ENCODE data around the gene CDH5. TPM values are rescaled to one million over a fixed set of nuclear protein-coding genes. Genes with fewer than 3 reads are reported as not detected.

The CDH5 gene
- total and polyA plus RNA-seq, 4 donors = 5.5 to 21.9 (median 17.5) TPM

DNA sequence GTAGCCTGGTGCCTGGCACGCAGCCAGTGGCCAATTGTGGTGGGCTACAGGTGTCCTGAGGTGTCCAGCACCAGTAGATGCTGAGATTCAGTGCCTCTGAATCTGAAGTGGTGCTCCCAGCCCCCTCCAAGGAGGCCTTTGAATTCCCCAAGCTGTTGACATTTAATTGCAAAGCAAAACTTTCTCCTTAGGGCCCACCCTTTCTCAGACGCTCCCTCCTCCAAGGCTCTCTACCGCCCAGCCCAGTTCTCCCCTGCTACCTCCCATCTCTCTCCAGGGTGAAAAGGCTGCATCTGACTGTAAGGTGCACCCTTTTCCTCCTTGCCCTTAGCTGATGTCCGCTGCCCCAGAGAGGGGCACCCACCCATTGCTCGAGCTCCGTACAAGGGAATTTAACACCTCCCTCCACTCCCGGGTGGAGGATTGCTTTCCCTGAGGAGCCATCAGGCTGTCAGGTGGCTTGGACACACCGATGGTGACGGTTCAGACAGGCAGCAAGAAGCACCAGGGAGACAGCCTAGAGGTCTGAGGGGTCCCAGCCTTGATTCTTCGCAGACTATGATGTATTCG is 62.3 kb downstream of the CDH5 start (continued):
- TF ChIP-seq ATF3 (IDR thresholded peaks at IDR 0.05) (no peak), HNF4A (conservative IDR thresholded peaks at IDR 0.05) (no peak), CTCF (IDR thresholded peaks at IDR 0.05; ENCODE audit: low read depth, low read length, missing input control) (no peak), GABPA (IDR thresholded peaks at IDR 0.05 in 1 of 2, conservative IDR thresholded peaks at IDR 0.05 in 1 of 2) (no peak)

GRCh38 chr16:66429290-66429962 is 62.9 kb downstream of the CDH5 start:
- WGBS = 47% methylated on average over 9 of the region's 9 CpGs
- DNase-seq (ENCODE audit: low spot score) = no peak
- Histone ChIP-seq H3K4me1 (ENCODE audit: control insufficient read depth in 4 of 4, insufficient read depth in 4 of 4, low read length in 3 of 4) (peaks cover 0 to 14% (median 9%) of the 10 kb centered on the region in 4 donors), H3K4me3 (ENCODE audit: low read depth in 1 of 3, low read length in 3 of 3) (no peak overlapping the region), H3K9ac (ENCODE audit: low read depth in 1 of 2, low read length in 2 of 2) (no peak overlapping the region), H3K27me3 (ENCODE audit: control insufficient read depth in 4 of 4, insufficient read depth in 4 of 4, low read length in 3 of 4) (peaks cover 4 to 8% (median 6%) of the 10 kb centered on the region in 4 donors), H3K9me3 (ENCODE audit: control insufficient read depth in 4 of 4, low read length in 3 of 4) (no peaks in the 10 kb centered on the region), H3K36me3 (ENCODE audit: control insufficient read depth in 4 of 4, insufficient read depth in 3 of 4, low read depth in 1 of 4, low read length in 3 of 4) (no peaks in the 10 kb centered on the region), H3K27ac (ENCODE audit: low read depth in 1 of 2, low read length in 2 of 2) (no peak overlapping the region)
- TF ChIP-seq YY1 (IDR thresholded peaks at IDR 0.05) (no peak), HNF4G (IDR thresholded peaks at IDR 0.05) (no peak), ATF3 (IDR thresholded peaks at IDR 0.05) (no peak), RXRA (IDR thresholded peaks at IDR 0.05) (no peak), SP1 (IDR thresholded peaks at IDR 0.05) (no peak), JUND (IDR thresholded peaks at IDR 0.05) (no peak), HNF4A (conservative IDR thresholded peaks at IDR 0.05) (no peak), ZBTB33 (IDR thresholded peaks at IDR 0.05) (no peak), CTCF (IDR thresholded peaks at IDR 0.05; ENCODE audit: low read depth, low read length, missing input control) (no peak), GABPA (IDR thresholded peaks at IDR 0.05 in 1 of 2, conservative IDR thresholded peaks at IDR 0.05 in 1 of 2) (no peak), FOXA1 (IDR thresholded peaks at IDR 0.05) (no peak), RAD21 (IDR thresholded peaks at IDR 0.05) (no peak), EGR1 (IDR thresholded peaks at IDR 0.05; ENCODE audit: low read depth in 2 of 2) (no peak), TAF1 (conservative IDR thresholded peaks at IDR 0.05) (no peak), NR2F2 (IDR thresholded peaks at IDR 0.05) (no peak)
- TF ChIP-seq, protein P1, sequence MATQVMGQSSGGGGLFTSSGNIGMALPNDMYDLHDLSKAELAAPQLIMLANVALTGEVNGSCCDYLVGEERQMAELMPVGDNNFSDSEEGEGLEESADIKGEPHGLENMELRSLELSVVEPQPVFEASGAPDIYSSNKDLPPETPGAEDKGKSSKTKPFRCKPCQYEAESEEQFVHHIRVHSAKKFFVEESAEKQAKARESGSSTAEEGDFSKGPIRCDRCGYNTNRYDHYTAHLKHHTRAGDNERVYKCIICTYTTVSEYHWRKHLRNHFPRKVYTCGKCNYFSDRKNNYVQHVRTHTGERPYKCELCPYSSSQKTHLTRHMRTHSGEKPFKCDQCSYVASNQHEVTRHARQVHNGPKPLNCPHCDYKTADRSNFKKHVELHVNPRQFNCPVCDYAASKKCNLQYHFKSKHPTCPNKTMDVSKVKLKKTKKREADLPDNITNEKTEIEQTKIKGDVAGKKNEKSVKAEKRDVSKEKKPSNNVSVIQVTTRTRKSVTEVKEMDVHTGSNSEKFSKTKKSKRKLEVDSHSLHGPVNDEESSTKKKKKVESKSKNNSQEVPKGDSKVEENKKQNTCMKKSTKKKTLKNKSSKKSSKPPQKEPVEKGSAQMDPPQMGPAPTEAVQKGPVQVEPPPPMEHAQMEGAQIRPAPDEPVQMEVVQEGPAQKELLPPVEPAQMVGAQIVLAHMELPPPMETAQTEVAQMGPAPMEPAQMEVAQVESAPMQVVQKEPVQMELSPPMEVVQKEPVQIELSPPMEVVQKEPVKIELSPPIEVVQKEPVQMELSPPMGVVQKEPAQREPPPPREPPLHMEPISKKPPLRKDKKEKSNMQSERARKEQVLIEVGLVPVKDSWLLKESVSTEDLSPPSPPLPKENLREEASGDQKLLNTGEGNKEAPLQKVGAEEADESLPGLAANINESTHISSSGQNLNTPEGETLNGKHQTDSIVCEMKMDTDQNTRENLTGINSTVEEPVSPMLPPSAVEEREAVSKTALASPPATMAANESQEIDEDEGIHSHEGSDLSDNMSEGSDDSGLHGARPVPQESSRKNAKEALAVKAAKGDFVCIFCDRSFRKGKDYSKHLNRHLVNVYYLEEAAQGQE (IDR thresholded peaks at IDR 0.05) = no peak
- TF ChIP-seq, protein P2, sequence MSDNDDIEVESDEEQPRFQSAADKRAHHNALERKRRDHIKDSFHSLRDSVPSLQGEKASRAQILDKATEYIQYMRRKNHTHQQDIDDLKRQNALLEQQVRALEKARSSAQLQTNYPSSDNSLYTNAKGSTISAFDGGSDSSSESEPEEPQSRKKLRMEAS (IDR thresholded peaks at IDR 0.05) = no peak
